ENCODE results near the gene NMT1.

NMT1 gene

GRCh38 chr17:45117334-45117733, 56.2 kb downstream of the NMT1 start:
- peaks cover 18% of the 10 kb centered on the region for H3K4me1 ChIP-seq (ENCODE audit: insufficient read depth, insufficient read length)
- no peaks in the 10 kb centered on the region for H3K9me3 ChIP-seq (ENCODE audit: insufficient read depth, low read length)
- H3K36me3 ChIP-seq (ENCODE audit: insufficient read depth, insufficient read length, low read length): peaks cover 58% of the 10 kb centered on the region
- TF ChIP-seq SUZ12 (IDR thresholded peaks at IDR 0.05; ENCODE audit: extremely low read depth, insufficient read depth, insufficient read length) (no peak), YY1 (IDR thresholded peaks at IDR 0.05; ENCODE audit: insufficient read depth, insufficient read length) (no peak), ZNF274 (IDR thresholded peaks at IDR 0.05; ENCODE audit: low read depth, low read length) (no peak)
- no peak overlapping the region for H3K4me3 ChIP-seq (ENCODE audit: insufficient read length, low read depth)
- H3K9ac ChIP-seq (ENCODE audit: insufficient read length, low read depth): no peak overlapping the region
- no peak for DNase-seq (ENCODE audit: low read depth, low spot score)
- H3K27me3 ChIP-seq (ENCODE audit: insufficient read depth, insufficient read length): no peaks in the 10 kb centered on the region

GRCh38 chr17:45117848-45118646, 56.9 kb downstream of the NMT1 start:
- peaks cover 18% of the 10 kb centered on the region for H3K4me1 ChIP-seq (ENCODE audit: insufficient read depth, insufficient read length)
- peaks cover 52% of the 10 kb centered on the region for H3K36me3 ChIP-seq (ENCODE audit: insufficient read depth, insufficient read length, low read length)
- no peak overlapping the region for H3K9ac ChIP-seq (ENCODE audit: insufficient read length, low read depth)
- no peaks in the 10 kb centered on the region for H3K9me3 ChIP-seq (ENCODE audit: insufficient read depth, low read length)
- no peaks in the 10 kb centered on the region for H3K27me3 ChIP-seq (ENCODE audit: insufficient read depth, insufficient read length)
- H3K4me3 ChIP-seq (ENCODE audit: insufficient read length, low read depth): no peak overlapping the region
- DNase-seq (ENCODE audit: low read depth, low spot score): no peak
- TF ChIP-seq YY1 (IDR thresholded peaks at IDR 0.05; ENCODE audit: insufficient read depth, insufficient read length) (no peak), SUZ12 (IDR thresholded peaks at IDR 0.05; ENCODE audit: extremely low read depth, insufficient read depth, insufficient read length) (no peak), ZNF274 (IDR thresholded peaks at IDR 0.05; ENCODE audit: low read depth, low read length) (no peak)

- Histone ChIP-seq H3K36me3 (ENCODE audit: insufficient read depth, insufficient read length, low read length) (peaks cover 46% of the 10 kb centered on the region), H3K9ac (ENCODE audit: insufficient read length, low read depth) (no peak overlapping the region), H3K4me3 (ENCODE audit: insufficient read length, low read depth) (no peak overlapping the region), H3K4me1 (ENCODE audit: insufficient read depth, insufficient read length) (peaks cover 25% of the 10 kb centered on the region), H3K27me3 (ENCODE audit: insufficient read depth, insufficient read length) (no peaks in the 10 kb centered on the region), H3K9me3 (ENCODE audit: insufficient read depth, low read length) (no peaks in the 10 kb centered on the region)
- no peak for DNase-seq (ENCODE audit: low read depth, low spot score)
- TF ChIP-seq SUZ12 (IDR thresholded peaks at IDR 0.05; ENCODE audit: extremely low read depth, insufficient read depth, insufficient read length) (no peak), ZNF274 (IDR thresholded peaks at IDR 0.05; ENCODE audit: low read depth, low read length) (no peak), YY1 (IDR thresholded peaks at IDR 0.05; ENCODE audit: insufficient read depth, insufficient read length) (no peak)
Measured at GRCh38 chr17:45118691-45119090, 57.6 kb downstream of the NMT1 start.

- peaks cover 27% of the 10 kb centered on the region for H3K4me1 ChIP-seq (ENCODE audit: insufficient read depth, insufficient read length)
- H3K9me3 ChIP-seq (ENCODE audit: insufficient read depth, low read length): no peaks in the 10 kb centered on the region
- TF ChIP-seq YY1 (IDR thresholded peaks at IDR 0.05; ENCODE audit: insufficient read depth, insufficient read length): no peak
- no peak for TF ChIP-seq ZNF274 (IDR thresholded peaks at IDR 0.05; ENCODE audit: low read depth, low read length)
- no peak for TF ChIP-seq SUZ12 (IDR thresholded peaks at IDR 0.05; ENCODE audit: extremely low read depth, insufficient read depth, insufficient read length)
- peaks cover 34% of the 10 kb centered on the region for H3K36me3 ChIP-seq (ENCODE audit: insufficient read depth, insufficient read length, low read length)
- H3K4me3 ChIP-seq (ENCODE audit: insufficient read length, low read depth): no peak overlapping the region
- no peaks in the 10 kb centered on the region for H3K27me3 ChIP-seq (ENCODE audit: insufficient read depth, insufficient read length)
- no peak overlapping the region for H3K9ac ChIP-seq (ENCODE audit: insufficient read length, low read depth)
- no peak for DNase-seq (ENCODE audit: low read depth, low spot score)
Measured at GRCh38 chr17:45119964-45120363, 58.8 kb downstream of the NMT1 start.

- Histone ChIP-seq H3K27me3 (ENCODE audit: insufficient read depth, insufficient read length) (no peaks in the 10 kb centered on the region), H3K9ac (ENCODE audit: insufficient read length, low read depth) (no peak overlapping the region), H3K4me3 (ENCODE audit: insufficient read length, low read depth) (no peak overlapping the region), H3K9me3 (ENCODE audit: insufficient read depth, low read length) (no peaks in the 10 kb centered on the region), H3K36me3 (ENCODE audit: insufficient read depth, insufficient read length, low read length) (peaks cover 37% of the 10 kb centered on the region), H3K4me1 (ENCODE audit: insufficient read depth, insufficient read length) (peaks cover 27% of the 10 kb centered on the region)
- DNase-seq (ENCODE audit: low read depth, low spot score): no peak
- TF ChIP-seq YY1 (IDR thresholded peaks at IDR 0.05; ENCODE audit: insufficient read depth, insufficient read length): no peak
- TF ChIP-seq SUZ12 (IDR thresholded peaks at IDR 0.05; ENCODE audit: extremely low read depth, insufficient read depth, insufficient read length): no peak
- no peak for TF ChIP-seq ZNF274 (IDR thresholded peaks at IDR 0.05; ENCODE audit: low read depth, low read length)
Measured at GRCh38 chr17:45120558-45120957, 59.4 kb downstream of the NMT1 start.

- no peak overlapping the region for H3K4me3 ChIP-seq (ENCODE audit: insufficient read length, low read depth)
- no peak for DNase-seq (ENCODE audit: low read depth, low spot score)
- H3K9ac ChIP-seq (ENCODE audit: insufficient read length, low read depth): no peak overlapping the region
- H3K36me3 ChIP-seq (ENCODE audit: insufficient read depth, insufficient read length, low read length): peaks cover 37% of the 10 kb centered on the region
- peaks cover 27% of the 10 kb centered on the region for H3K4me1 ChIP-seq (ENCODE audit: insufficient read depth, insufficient read length)
- no peaks in the 10 kb centered on the region for H3K27me3 ChIP-seq (ENCODE audit: insufficient read depth, insufficient read length)
- no peaks in the 10 kb centered on the region for H3K9me3 ChIP-seq (ENCODE audit: insufficient read depth, low read length)
- TF ChIP-seq SUZ12 (IDR thresholded peaks at IDR 0.05; ENCODE audit: extremely low read depth, insufficient read depth, insufficient read length): no peak
- TF ChIP-seq YY1 (IDR thresholded peaks at IDR 0.05; ENCODE audit: insufficient read depth, insufficient read length): no peak
- TF ChIP-seq ZNF274 (IDR thresholded peaks at IDR 0.05; ENCODE audit: low read depth, low read length): no peak
Measured at GRCh38 chr17:45121055-45121454, 59.9 kb downstream of the NMT1 start.

- H3K4me1 ChIP-seq (ENCODE audit: insufficient read depth, insufficient read length): peaks cover 37% of the 10 kb centered on the region
- H3K9ac ChIP-seq (ENCODE audit: insufficient read length, low read depth): no peak overlapping the region
- DNase-seq (ENCODE audit: low read depth, low spot score): no peak
- no peak overlapping the region for H3K4me3 ChIP-seq (ENCODE audit: insufficient read length, low read depth)
- TF ChIP-seq YY1 (IDR thresholded peaks at IDR 0.05; ENCODE audit: insufficient read depth, insufficient read length) (no peak), ZNF274 (IDR thresholded peaks at IDR 0.05; ENCODE audit: low read depth, low read length) (no peak), SUZ12 (IDR thresholded peaks at IDR 0.05; ENCODE audit: extremely low read depth, insufficient read depth, insufficient read length) (no peak)
- H3K36me3 ChIP-seq (ENCODE audit: insufficient read depth, insufficient read length, low read length): peaks cover 37% of the 10 kb centered on the region
- H3K9me3 ChIP-seq (ENCODE audit: insufficient read depth, low read length): no peaks in the 10 kb centered on the region
- H3K27me3 ChIP-seq (ENCODE audit: insufficient read depth, insufficient read length): no peaks in the 10 kb centered on the region
Measured at GRCh38 chr17:45123076-45123770, 62.1 kb downstream of the NMT1 start.

All from NT2/D1 (cell line).